HFFc6 (cell line): ENCODE results near the gene DAP. TPM values are rescaled to one million over a fixed set of nuclear protein-coding genes. Genes with fewer than 3 reads are reported as not detected.

Source experiments
- DNase-seq: peaks from one replicate; pipeline ENCODE4 v3.0.0-alpha.2; 2018
- H3K27ac Mint-ChIP-seq: 2 replicates; pipeline ENCODE4 v1.8.0; 2020; ENCODE audit warnings: mild to moderate bottlenecking, mixed read lengths
- H3K27me3 Mint-ChIP-seq: 2 replicates; pipeline ENCODE4 v1.8.0; 2021; ENCODE audit warnings: mild to moderate bottlenecking, moderate library complexity, mixed read lengths; ENCODE audit not compliant: insufficient read depth
- H3K36me3 Mint-ChIP-seq: 2 replicates; pipeline ENCODE4 v1.8.0; 2021; ENCODE audit warnings: low read depth, mixed read lengths
- H3K4me1 Mint-ChIP-seq: 2 replicates; pipeline ENCODE4 v1.8.0; 2020; ENCODE audit warnings: low read depth, mixed read lengths
- H3K4me3 Mint-ChIP-seq: 2 replicates; pipeline ENCODE4 v1.8.0; 2020; ENCODE audit warnings: mild to moderate bottlenecking, moderate library complexity, mixed read lengths
- H3K9me3 Mint-ChIP-seq: 2 replicates; pipeline ENCODE4 v1.8.0; 2020; ENCODE audit warnings: mild to moderate bottlenecking, mixed read lengths
- total RNA-seq, 6 experiments: library from RNA; stranded (reverse); fragmentation: NEBNext Ultra II Directional; extraction: Animal tissue kit (Norgen Biotek cat#: 25700); gene quantifications; 2 replicates in 1 of 6; 3 replicates in 5 of 6; pipeline ENCODE4 v1.2.3, GENCODE V29; 2021
- TF ChIP-seq, protein P1 (sequence below): fragments of 200-600 bp; sonication (generic); IDR thresholded peaks from 2 replicates; pipeline ENCODE4 v1.5.0; 2021; ENCODE audit warnings: antibody characterized with exemption, mild to moderate bottlenecking

The DAP gene
- total RNA-seq, 6 experiments from 2014 or later, result 255 to 357 (median 285) TPM

GRCh38 chr5:10731913-10732312 lies 29.1 kb downstream of the DAP start:
- Mint-ChIP-seq H3K27ac (no peak overlapping the region; the same call in 1 of the 2 replicates), H3K36me3 (peaks cover 46% of the 10 kb centered on the region), H3K4me3 (no peak overlapping the region), H3K27me3 (no peaks in the 10 kb centered on the region; the same call in 1 of the 2 replicates), H3K9me3 (no peaks in the 10 kb centered on the region), H3K4me1 (peaks cover 72% of the 10 kb centered on the region)
- TF ChIP-seq, protein P1, sequence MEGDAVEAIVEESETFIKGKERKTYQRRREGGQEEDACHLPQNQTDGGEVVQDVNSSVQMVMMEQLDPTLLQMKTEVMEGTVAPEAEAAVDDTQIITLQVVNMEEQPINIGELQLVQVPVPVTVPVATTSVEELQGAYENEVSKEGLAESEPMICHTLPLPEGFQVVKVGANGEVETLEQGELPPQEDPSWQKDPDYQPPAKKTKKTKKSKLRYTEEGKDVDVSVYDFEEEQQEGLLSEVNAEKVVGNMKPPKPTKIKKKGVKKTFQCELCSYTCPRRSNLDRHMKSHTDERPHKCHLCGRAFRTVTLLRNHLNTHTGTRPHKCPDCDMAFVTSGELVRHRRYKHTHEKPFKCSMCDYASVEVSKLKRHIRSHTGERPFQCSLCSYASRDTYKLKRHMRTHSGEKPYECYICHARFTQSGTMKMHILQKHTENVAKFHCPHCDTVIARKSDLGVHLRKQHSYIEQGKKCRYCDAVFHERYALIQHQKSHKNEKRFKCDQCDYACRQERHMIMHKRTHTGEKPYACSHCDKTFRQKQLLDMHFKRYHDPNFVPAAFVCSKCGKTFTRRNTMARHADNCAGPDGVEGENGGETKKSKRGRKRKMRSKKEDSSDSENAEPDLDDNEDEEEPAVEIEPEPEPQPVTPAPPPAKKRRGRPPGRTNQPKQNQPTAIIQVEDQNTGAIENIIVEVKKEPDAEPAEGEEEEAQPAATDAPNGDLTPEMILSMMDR, result no peak
- no peak for DNase-seq

GRCh38 chr5:10730043-10730351 lies 31.0 kb downstream of the DAP start:
- TF ChIP-seq, protein P1, result no peak
- peaks cover 84% of the 10 kb centered on the region for H3K4me1 Mint-ChIP-seq
- no peak overlapping the region for H3K4me3 Mint-ChIP-seq

DNA sequence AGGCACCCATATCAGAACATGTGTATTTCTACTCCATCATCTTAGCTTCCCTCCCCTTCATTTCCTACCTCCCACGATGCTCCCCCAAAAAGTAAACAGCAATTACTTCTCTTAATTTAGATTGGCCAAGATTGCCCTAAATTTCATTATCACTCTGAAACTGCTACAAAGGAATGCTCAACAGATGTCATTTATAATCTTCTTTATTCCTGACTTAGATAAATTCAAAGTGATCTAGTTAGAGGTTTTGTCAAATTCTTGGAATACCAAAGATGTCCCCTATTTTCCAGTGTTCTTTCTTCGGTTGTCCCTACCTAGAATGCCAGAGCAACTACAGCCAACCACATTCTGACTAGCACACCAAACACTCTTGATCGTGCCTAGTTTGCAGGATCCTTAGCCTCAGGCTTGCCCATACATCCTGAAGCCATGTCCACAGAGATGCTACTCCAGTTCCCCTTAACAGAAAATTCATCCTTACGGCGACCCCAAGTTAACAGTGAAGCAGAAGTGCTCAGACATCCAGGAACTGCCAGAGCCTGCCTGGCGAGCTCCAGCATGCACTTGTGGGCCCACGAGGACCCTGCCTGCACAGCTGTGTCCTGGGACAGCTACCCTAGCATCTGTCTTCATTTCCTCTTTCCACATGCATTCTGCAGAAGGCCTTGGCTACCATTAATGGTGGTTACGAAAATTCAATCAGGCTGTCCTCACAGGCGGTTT lies 31.6 kb downstream of the DAP start:
- Mint-ChIP-seq H3K27ac (peak overlapping the region; percentile 33; the same call in 1 of the 2 replicates), H3K27me3 (peaks cover 5% of the 10 kb centered on the region), H3K36me3 (peaks cover 47% of the 10 kb centered on the region), H3K9me3 (no peaks in the 10 kb centered on the region), H3K4me1 (peaks cover 84% of the 10 kb centered on the region), H3K4me3 (no peak overlapping the region)
- TF ChIP-seq, protein P1, result no peak
- no peak for DNase-seq

More at GRCh38 chr5:10730043-10730351, 31.0 kb downstream of the DAP start:
- Mint-ChIP-seq H3K27ac (peak overlapping the region; percentile 33; the same call in 1 of the 2 replicates), H3K9me3 (no peaks in the 10 kb centered on the region), H3K36me3 (peaks cover 50% of the 10 kb centered on the region), H3K27me3 (peaks cover 3% of the 10 kb centered on the region)
- no peak for DNase-seq

DNA sequence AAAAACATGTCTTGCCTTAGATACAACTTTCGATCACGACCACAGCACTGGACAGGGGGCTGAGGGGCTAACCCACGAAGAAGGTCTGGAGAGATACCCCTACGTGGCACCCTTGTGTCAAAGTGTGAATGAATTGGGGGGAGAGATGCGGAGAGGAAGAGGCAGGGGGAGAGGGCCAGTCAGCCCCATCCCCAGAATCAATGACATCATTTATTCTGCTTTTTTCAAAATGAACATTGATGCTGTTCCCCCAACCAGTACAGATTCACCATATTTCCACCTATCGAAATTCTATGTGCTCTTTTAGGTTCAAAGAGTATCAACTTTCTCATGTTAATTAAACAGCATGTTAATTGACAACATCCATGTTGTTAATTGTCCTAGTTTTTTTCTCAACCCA lies 32.4 kb downstream of the DAP start:
- peaks cover 48% of the 10 kb centered on the region for H3K36me3 Mint-ChIP-seq
- peaks cover 84% of the 10 kb centered on the region for H3K4me1 Mint-ChIP-seq
- H3K9me3 Mint-ChIP-seq, result no peaks in the 10 kb centered on the region
- H3K4me3 Mint-ChIP-seq, result no peak overlapping the region
- TF ChIP-seq, protein P1, result no peak
- DNase-seq, result no peak
- peaks cover 5% of the 10 kb centered on the region for H3K27me3 Mint-ChIP-seq
- H3K27ac Mint-ChIP-seq, result no peak overlapping the region

GRCh38 chr5:10727861-10728260 lies 33.2 kb downstream of the DAP start:
- H3K4me3 Mint-ChIP-seq, result no peak overlapping the region
- DNase-seq, result no peak
- TF ChIP-seq, protein P1, result no peak
- H3K36me3 Mint-ChIP-seq, result peaks cover 48% of the 10 kb centered on the region
- H3K4me1 Mint-ChIP-seq, result peaks cover 84% of the 10 kb centered on the region
- no peaks in the 10 kb centered on the region for H3K9me3 Mint-ChIP-seq
- H3K27ac Mint-ChIP-seq, result peak overlapping the region; percentile 98
- peaks cover 5% of the 10 kb centered on the region for H3K27me3 Mint-ChIP-seq
